GM13976 (cell line): ENCODE measurements around the gene CACNA2D3.

ENCODE experiments used
- DNase-seq: peaks from one replicate; pipeline ENCODE4 v3.0.0; 2012; ENCODE audit warnings: low spot score
- CTCF ChIP-seq: IDR thresholded peaks from 2 replicates; pipeline ENCODE4 v1.5.1; 2012; ENCODE audit warnings: borderline replicate concordance, mild to moderate bottlenecking; ENCODE audit not compliant: insufficient read depth; ENCODE audit errors: extremely low read depth, missing control alignments, control extremely low read depth
- in situ Hi-C: fragments of 300-500 bp; cut with MboI; formaldehyde crosslinking; loops from one replicate; pipeline ENCODE4 v1.12.0; 2022; ENCODE audit warnings: low sequenced_read_pairs, mixed read lengths, inconsistent platforms; ENCODE audit not compliant: unreplicated experiment

CACNA2D3 gene

GRCh38 chr3:54225841-54226528 is 103.6 kb downstream of the CACNA2D3 start:
- in situ Hi-C loops, result no loop called here
- no peak for DNase-seq
- no peak for TF ChIP-seq CTCF

GRCh38 chr3:54228806-54229205 is 106.5 kb downstream of the CACNA2D3 start:
- TF ChIP-seq CTCF, result no peak
- in situ Hi-C loops, result no loop called here
- DNase-seq, result no peak

GRCh38 chr3:54232618-54233017 is 110.3 kb downstream of the CACNA2D3 start:
- in situ Hi-C loops, result no loop called here
- TF ChIP-seq CTCF, result no peak
- DNase-seq, result no peak

DNA sequence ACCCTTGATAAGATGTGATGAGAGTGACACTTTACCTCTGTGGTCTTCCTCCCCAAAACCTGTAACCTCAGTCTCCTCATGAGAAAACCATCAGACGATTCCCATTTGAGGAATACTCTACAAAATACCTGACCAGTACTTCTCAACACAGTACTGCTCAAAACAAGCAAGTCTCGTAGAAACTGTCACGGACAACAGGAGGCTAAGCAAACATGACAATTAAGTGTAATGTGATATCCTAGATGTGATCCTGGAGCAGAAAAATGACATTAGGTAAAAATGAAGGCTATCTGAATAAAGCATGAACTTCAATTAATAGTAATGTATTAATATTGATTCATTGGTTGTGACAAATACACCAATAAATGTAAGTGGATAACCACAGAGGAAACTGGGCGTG is 113.6 kb downstream of the CACNA2D3 start:
- no peak for TF ChIP-seq CTCF
- DNase-seq, result no peak
- in situ Hi-C loops, result no loop called here

DNA sequence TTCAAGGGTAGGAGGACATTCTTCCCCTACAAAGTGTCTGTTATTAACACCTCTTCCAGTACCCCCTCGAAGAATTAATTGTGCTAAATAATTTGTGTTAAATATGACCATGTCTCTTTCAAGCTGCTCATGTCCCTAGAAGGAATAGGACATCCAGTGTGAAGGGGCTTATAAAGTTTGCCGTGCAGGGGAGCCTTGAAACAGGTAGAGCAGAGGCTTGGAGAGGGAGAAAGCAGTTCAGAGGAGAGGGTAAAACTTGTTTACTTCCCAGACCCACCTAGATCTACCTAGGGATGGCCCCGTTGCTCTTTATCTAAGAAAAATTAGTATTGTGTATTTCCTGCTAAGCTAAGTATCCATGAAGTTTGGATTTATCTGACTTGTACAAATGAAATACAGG is 114.8 kb downstream of the CACNA2D3 start:
- no peak for DNase-seq
- in situ Hi-C loops, result no loop called here
- no peak for TF ChIP-seq CTCF

DNA sequence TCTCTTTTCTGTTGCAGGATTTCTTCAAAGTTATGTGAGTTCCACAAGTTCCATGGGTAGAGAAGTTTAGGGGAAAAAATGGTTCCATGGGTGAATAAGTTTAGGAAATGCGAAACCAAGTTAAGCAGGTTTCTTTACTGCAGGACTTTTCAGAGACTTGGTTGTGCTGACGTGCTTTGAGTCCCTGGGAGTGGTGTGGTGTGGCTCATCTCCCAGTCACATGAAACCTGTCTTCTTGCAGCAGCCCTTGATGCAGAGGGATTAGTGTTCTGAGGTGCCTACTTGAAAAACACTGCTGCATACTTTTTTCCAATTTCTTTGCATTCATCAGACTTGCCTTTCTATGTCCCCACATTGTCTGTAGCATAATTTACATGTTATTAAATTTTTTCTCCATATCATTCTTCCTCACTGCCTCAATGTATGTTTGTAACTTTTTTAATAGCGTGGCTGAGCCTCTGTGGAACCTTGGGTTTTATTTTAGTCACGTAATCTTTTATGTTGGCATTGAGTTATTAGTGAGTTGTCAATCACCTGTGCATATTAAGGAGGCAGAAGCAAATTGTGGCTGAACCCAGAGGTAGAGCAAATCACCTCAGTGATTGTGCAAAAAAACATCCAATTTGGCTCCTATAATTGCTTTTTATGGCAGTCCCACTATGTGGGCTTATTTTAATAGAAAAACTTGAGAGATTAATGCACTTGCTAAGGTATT is 115.6 kb downstream of the CACNA2D3 start:
- no peak for TF ChIP-seq CTCF
- DNase-seq, result no peak
- in situ Hi-C loops, result no loop called here
